H1 (cell line): ENCODE measurements around the gene CARF. TPM values are rescaled to one million over a fixed set of nuclear protein-coding genes. Genes with fewer than 3 reads are reported as not detected.

Experiments used
- CTCF ChIA-PET: fragments of 300-600 bp; sonication (Branson Sonifier 250); formaldehyde crosslinking; loops from one replicate; lab custom pipeline; 2021; ENCODE audit not compliant: partially characterized antibody; lab: Charles Lee
- POLR2A ChIA-PET: fragments of 300-600 bp; sonication (Branson Sonifier 250); formaldehyde crosslinking; loops from one replicate; lab custom pipeline; 2021; ENCODE audit warnings: inconsistent platforms; ENCODE audit not compliant: partially characterized antibody; lab: Charles Lee
- DNase-seq, 2 experiments: peaks; one replicate each; pipeline versions ENCODE4 v3.0.0 to v3.0.0-alpha.2; 2010 to 2022; ENCODE audit warnings: low spot score in 2 of 2, low read depth in 1 of 2, mixed read lengths in 1 of 2
- FAIRE-seq: peaks from 2 replicates; lab custom pipeline; 2011; peaks lifted over from hg19 to GRCh38; lab: Jason Lieb, UNC
- H2AFZ ChIP-seq: 2 replicates; pipeline ENCODE4 v1.8.1; 2012; ENCODE audit warnings: low read length, inconsistent platforms
- H2AK5ac ChIP-seq: 2 replicates; pipeline ENCODE4 v1.6.1; 2013; ENCODE audit warnings: low read depth, low read length
- H2BK120ac ChIP-seq: replicated peaks from 2 replicates; pipeline ENCODE3; 2013; ENCODE audit warnings: low read depth, low read length, inconsistent platforms
- H2BK12ac ChIP-seq: 2 replicates; pipeline ENCODE4 v1.6.1; 2013; ENCODE audit warnings: low read depth, low read length
- H2BK15ac ChIP-seq: 2 replicates; pipeline ENCODE4 v1.6.1; 2013; ENCODE audit warnings: low read length
- H2BK20ac ChIP-seq: 2 replicates; pipeline ENCODE4 v1.6.1; 2013; ENCODE audit warnings: low read length
- H2BK5ac ChIP-seq: 2 replicates; pipeline ENCODE4 v1.6.1; 2013; ENCODE audit warnings: low read depth, low read length
- H3K14ac ChIP-seq: 2 replicates; pipeline ENCODE4 v1.6.1; 2013; ENCODE audit warnings: inconsistent platforms; ENCODE audit not compliant: insufficient read length
- H3K18ac ChIP-seq: 2 replicates; pipeline ENCODE4 v1.6.1; 2013; ENCODE audit warnings: low read length; ENCODE audit errors: extremely low read depth
- H3K23ac ChIP-seq: 2 replicates; pipeline ENCODE4 v1.6.1; 2013; ENCODE audit warnings: inconsistent platforms; ENCODE audit not compliant: insufficient read length
- H3K23me2 ChIP-seq: 2 replicates; pipeline ENCODE4 v1.6.1; 2013; ENCODE audit warnings: low read depth, low read length
- H3K27ac ChIP-seq: 2 replicates; pipeline ENCODE4 v1.6.1; 2011; ENCODE audit warnings: low read depth, low read length, inconsistent platforms
- H3K27me3 ChIP-seq, 4 experiments: replicated peaks in 1 of 4; 1 replicate in 1 of 4; 2 replicates in 3 of 4; pipeline versions ENCODE4 v1.6.1 to v1.8.1; 2011 to 2013; ENCODE audit warnings: low read length in 3 of 4, mild to moderate bottlenecking in 3 of 4, inconsistent platforms in 2 of 4, mixed read lengths in 2 of 4, moderate library complexity in 1 of 4; ENCODE audit not compliant: control insufficient read depth in 3 of 4, insufficient read depth in 3 of 4; ENCODE audit errors: extremely low read depth in 1 of 4
- H3K36me3 ChIP-seq, 4 experiments: 2 replicates each; pipeline versions ENCODE4 v1.6.1 to v1.8.1; 2011 to 2013; ENCODE audit warnings: mild to moderate bottlenecking in 4 of 4, low read length in 3 of 4, moderate library complexity in 2 of 4, control low read depth in 1 of 4, inconsistent platforms in 1 of 4; ENCODE audit not compliant: insufficient read depth in 4 of 4, control insufficient read depth in 2 of 4
- H3K4ac ChIP-seq: replicated peaks from 2 replicates; pipeline ENCODE3; 2013; ENCODE audit warnings: low read length, low read depth, mixed read lengths, inconsistent platforms; ENCODE audit not compliant: insufficient read length
- H3K4me1 ChIP-seq, 4 experiments: replicated peaks in 1 of 4; 1 replicate in 1 of 4; 2 replicates in 3 of 4; pipeline versions ENCODE4 v1.6.1 to v1.8.1; 2011 to 2013; ENCODE audit warnings: low read length in 3 of 4, inconsistent platforms in 2 of 4, mixed read lengths in 1 of 4; ENCODE audit not compliant: insufficient read depth in 4 of 4, control insufficient read depth in 3 of 4
- H3K4me2 ChIP-seq, 2 experiments: 2 replicates each; pipeline versions ENCODE4 v1.6.1 to v1.8.1; 2011 to 2013; ENCODE audit warnings: low read depth in 2 of 2, low read length in 2 of 2, control low read depth in 1 of 2, inconsistent platforms in 1 of 2, mild to moderate bottlenecking in 1 of 2; ENCODE audit not compliant: insufficient read depth in 1 of 2
- H3K4me3 ChIP-seq, 4 experiments: fragments of 200-600, 300-600 bp in 1 of 4; sonication (generic), shearing (Covaris generic), sonication (Bioruptor Twin) in 1 of 4; 2 replicates each; pipeline versions ENCODE4 v1.5.1 to v1.8.1; 2011 to 2016; ENCODE audit warnings: low read length in 4 of 4, low read depth in 3 of 4, control low read depth in 2 of 4, inconsistent platforms in 2 of 4, mild to moderate bottlenecking in 2 of 4, mixed read lengths in 1 of 4, moderate library complexity in 1 of 4; ENCODE audit not compliant: insufficient read depth in 2 of 4; ENCODE audit errors: extremely low read depth in 1 of 4
- H3K56ac ChIP-seq: replicated peaks from 2 replicates; pipeline ENCODE3; 2013; ENCODE audit warnings: low read depth, mild to moderate bottlenecking, mixed read lengths, low read length, inconsistent platforms; ENCODE audit not compliant: insufficient read length
- H3K79me1 ChIP-seq: 2 replicates; pipeline ENCODE4 v1.6.1; 2013; ENCODE audit warnings: low read depth, low read length, control low read depth
- H3K79me2 ChIP-seq, 2 experiments: 2 replicates each; pipeline versions ENCODE4 v1.6.1 to v1.8.1; 2012 to 2013; ENCODE audit warnings: low read length in 2 of 2, mild to moderate bottlenecking in 2 of 2, inconsistent platforms in 1 of 2; ENCODE audit not compliant: insufficient read depth in 2 of 2, control insufficient read depth in 1 of 2
- H3K9ac ChIP-seq, 4 experiments: replicated peaks in 1 of 4; 1 replicate in 1 of 4; 2 replicates in 3 of 4; pipeline versions ENCODE4 v1.6.1 to v1.8.1; 2011 to 2013; ENCODE audit warnings: low read depth in 3 of 4, low read length in 3 of 4, control low read depth in 2 of 4, mild to moderate bottlenecking in 2 of 4, moderate library complexity in 2 of 4, inconsistent platforms in 1 of 4; ENCODE audit errors: extremely low read depth in 1 of 4
- H3K9me3 ChIP-seq, 2 experiments: 2 replicates each; pipeline versions ENCODE4 v1.6.1 to v1.8.1; 2012 to 2013; ENCODE audit warnings: mild to moderate bottlenecking in 2 of 2, moderate library complexity in 2 of 2, control low read depth in 1 of 2, inconsistent platforms in 1 of 2, low read depth in 1 of 2, low read length in 1 of 2, mixed read lengths in 1 of 2; ENCODE audit not compliant: insufficient read depth in 2 of 2
- H4K20me1 ChIP-seq, 2 experiments: replicated peaks in 1 of 2; 2 replicates each; pipeline versions ENCODE3 to v1.8.1; 2011 to 2013; ENCODE audit warnings: inconsistent platforms in 2 of 2, low read length in 2 of 2, mild to moderate bottlenecking in 1 of 2; ENCODE audit not compliant: insufficient read depth in 2 of 2, control insufficient read depth in 1 of 2
- H4K5ac ChIP-seq: 2 replicates; pipeline ENCODE4 v1.6.1; 2013; ENCODE audit warnings: low read length, low read depth, mixed read lengths, inconsistent platforms; ENCODE audit not compliant: insufficient read length
- H4K8ac ChIP-seq: 2 replicates; pipeline ENCODE4 v1.8.0; 2013; ENCODE audit warnings: mild to moderate bottlenecking, moderate library complexity, low read length, inconsistent platforms; ENCODE audit not compliant: insufficient read depth; ENCODE audit errors: extremely low read depth
- H4K91ac ChIP-seq: replicated peaks from 2 replicates; pipeline ENCODE3; 2013; ENCODE audit warnings: low read length, mixed read lengths, inconsistent platforms; ENCODE audit not compliant: insufficient read length
- CHD2 ChIP-seq: IDR thresholded peaks from 2 replicates; pipeline ENCODE4 v1.6.1; 2012; ENCODE audit warnings: low read length, improper control_type of control experiment
- CTBP2 ChIP-seq: IDR thresholded peaks from 2 replicates; pipeline ENCODE4 v1.7.0; 2011; ENCODE audit warnings: borderline replicate concordance, mild to moderate bottlenecking, moderate library complexity, mixed read lengths, low read length; ENCODE audit not compliant: insufficient read depth, insufficient read length
- EZH2 ChIP-seq: fragments of 200-600 bp; sonication (generic); IDR thresholded peaks from 2 replicates; pipeline ENCODE4 v1.7.1; 2012; ENCODE audit warnings: low read depth, mild to moderate bottlenecking, moderate library complexity, low read length, inconsistent platforms; ENCODE audit not compliant: severe bottlenecking
- HDAC6 ChIP-seq: IDR thresholded peaks from one replicate; pipeline ENCODE4 v1.7.1; 2012; ENCODE audit warnings: low read depth, mild to moderate bottlenecking, inconsistent platforms, low read length, moderate library complexity
- WGBS, 2 experiments: shearing (Covaris generic) in 1 of 2; methylation state at CpG; one replicate each; pipeline versions ENCODE4 v1.1.6 to v1.1.7; 2013 to 2015; ENCODE audit warnings: low lambda C conversion rate in 2 of 2, mixed read lengths in 2 of 2, inconsistent platforms in 1 of 2, low coverage in 1 of 2, missing lambda C conversion rate in 1 of 2; ENCODE audit not compliant: insufficient replicate concordance in 2 of 2, insufficient coverage in 1 of 2, insufficient read length in 1 of 2; ENCODE audit errors: extremely low coverage in 1 of 2, missing lambda C conversion rate in 1 of 2; 5-methylcytosine and 5-hydroxymethylcytosine counted together
- polyA plus RNA-seq, 7 experiments: library from polyadenylated mRNA; depleted of rRNA in 3 of 7; stranded (reverse) in 5 of 7; unstranded in 2 of 7; fragments of >200 nt in 5 of 7; fragments of 200-250 nt in 2 of 7; gene quantifications; 1 replicate in 5 of 7; 2 replicates in 1 of 7; 4 replicates in 1 of 7; pipeline versions ENCODE4 v1.2.1 to v1.2.3, GENCODE V29; 2011 to 2013; ENCODE audit warnings: missing spikeins in 2 of 7, mixed read lengths in 2 of 7
- total RNA-seq: library from RNA; stranded (reverse); fragmentation: NEBNext Ultra II Directional; extraction: Animal tissue kit (Norgen Biotek cat#: 25700); gene quantifications from 2 replicates; pipeline ENCODE4 v1.2.1, GENCODE V29; 2021
- TF ChIP-seq, protein P1 (sequence below): IDR thresholded peaks from 2 replicates; pipeline ENCODE4 v1.6.1; 2011; ENCODE audit warnings: low read length, improper control_type of control experiment
- TF ChIP-seq, protein P2 (sequence below): IDR thresholded peaks from 2 replicates; pipeline ENCODE4 v1.6.1; 2012; ENCODE audit warnings: low read length, inconsistent platforms

Gene CARF
- total and polyA plus RNA-seq, 2 of the 8 experiments (the other 6 are each of a cell fraction or from before 2014, with no cell fraction given): 2.0 to 2.6 TPM

DNA sequence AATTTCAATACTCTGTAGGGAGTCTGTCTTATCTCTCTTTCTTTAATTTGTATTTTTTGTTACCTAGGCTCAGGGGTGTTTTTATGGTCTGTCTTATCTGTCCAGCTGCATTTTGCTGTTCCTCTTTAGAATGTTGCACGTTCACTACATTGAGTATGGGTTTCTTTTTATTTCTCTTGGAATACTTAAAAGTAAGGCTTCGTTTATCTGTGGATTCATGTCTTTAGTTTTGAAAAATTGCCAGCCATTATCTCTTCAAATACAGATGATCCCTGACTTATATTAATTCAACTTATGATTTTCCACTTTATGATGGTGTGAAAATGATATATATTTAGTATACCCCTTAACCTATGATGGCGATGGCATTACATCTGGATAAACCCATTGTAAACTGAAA lies 26.9 kb downstream of the CARF start:
- DNase-seq (no peak), FAIRE-seq (no peak)
- H4K5ac ChIP-seq: no peak overlapping the region
- no peaks in the 10 kb centered on the region for H3K79me2 ChIP-seq
- no peak overlapping the region for H2AK5ac ChIP-seq
- H3K56ac ChIP-seq: no peak overlapping the region
- H3K14ac ChIP-seq: no peak overlapping the region
- H2AFZ ChIP-seq: no peak overlapping the region
- H4K20me1 ChIP-seq: no peaks in the 10 kb centered on the region
- H3K4me3 ChIP-seq: no peak overlapping the region
- H2BK20ac ChIP-seq: no peak overlapping the region
- no peaks in the 10 kb centered on the region for H3K9me3 ChIP-seq
- H3K18ac ChIP-seq: no peak overlapping the region
- H3K4me2 ChIP-seq: no peak overlapping the region
- no peak overlapping the region for H3K27ac ChIP-seq
- no peaks in the 10 kb centered on the region for H3K36me3 ChIP-seq
- H3K4me1 ChIP-seq: no peaks in the 10 kb centered on the region
- H4K8ac ChIP-seq: no peak overlapping the region
- H3K23me2 ChIP-seq: no peaks in the 10 kb centered on the region
- no peaks in the 10 kb centered on the region for H3K27me3 ChIP-seq
- no peak overlapping the region for H2BK120ac ChIP-seq
- H3K23ac ChIP-seq: no peak overlapping the region
- CTCF ChIA-PET: no interaction called here
- H2BK5ac ChIP-seq: no peak overlapping the region
- no peak overlapping the region for H2BK12ac ChIP-seq
- H3K4ac ChIP-seq: no peak overlapping the region
- POLR2A ChIA-PET: no interaction called here
- 90% methylated on average over 3 of the region's 3 CpGs; no CpG with 5 or more reads in 1 of the 2 experiments for WGBS, 2 experiments
- H3K9ac ChIP-seq: no peak overlapping the region
- no peak overlapping the region for H2BK15ac ChIP-seq
- no peak overlapping the region for H4K91ac ChIP-seq
- no peaks in the 10 kb centered on the region for H3K79me1 ChIP-seq
- TF ChIP-seq CTBP2: no peak
- TF ChIP-seq, protein P1, sequence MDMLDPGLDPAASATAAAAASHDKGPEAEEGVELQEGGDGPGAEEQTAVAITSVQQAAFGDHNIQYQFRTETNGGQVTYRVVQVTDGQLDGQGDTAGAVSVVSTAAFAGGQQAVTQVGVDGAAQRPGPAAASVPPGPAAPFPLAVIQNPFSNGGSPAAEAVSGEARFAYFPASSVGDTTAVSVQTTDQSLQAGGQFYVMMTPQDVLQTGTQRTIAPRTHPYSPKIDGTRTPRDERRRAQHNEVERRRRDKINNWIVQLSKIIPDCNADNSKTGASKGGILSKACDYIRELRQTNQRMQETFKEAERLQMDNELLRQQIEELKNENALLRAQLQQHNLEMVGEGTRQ: no peak
- no peak for TF ChIP-seq EZH2
- no peak for TF ChIP-seq HDAC6
- no peak for TF ChIP-seq CHD2
- TF ChIP-seq, protein P2, sequence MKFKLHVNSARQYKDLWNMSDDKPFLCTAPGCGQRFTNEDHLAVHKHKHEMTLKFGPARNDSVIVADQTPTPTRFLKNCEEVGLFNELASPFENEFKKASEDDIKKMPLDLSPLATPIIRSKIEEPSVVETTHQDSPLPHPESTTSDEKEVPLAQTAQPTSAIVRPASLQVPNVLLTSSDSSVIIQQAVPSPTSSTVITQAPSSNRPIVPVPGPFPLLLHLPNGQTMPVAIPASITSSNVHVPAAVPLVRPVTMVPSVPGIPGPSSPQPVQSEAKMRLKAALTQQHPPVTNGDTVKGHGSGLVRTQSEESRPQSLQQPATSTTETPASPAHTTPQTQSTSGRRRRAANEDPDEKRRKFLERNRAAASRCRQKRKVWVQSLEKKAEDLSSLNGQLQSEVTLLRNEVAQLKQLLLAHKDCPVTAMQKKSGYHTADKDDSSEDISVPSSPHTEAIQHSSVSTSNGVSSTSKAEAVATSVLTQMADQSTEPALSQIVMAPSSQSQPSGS: no peak
